Gastroesophageal sphincter (tissue), 4 donors: ENCODE results near the gene CCDC167. TPM values are rescaled to one million over a fixed set of nuclear protein-coding genes. Genes with fewer than 3 reads are reported as not detected.

Experiments used
- ATAC-seq: fragments of 150-250 bp; one replicate; pipeline ENCODE4 v1.9.1; 2016; ENCODE audit warnings: mild to moderate bottlenecking, moderate library complexity
- H3K27ac ChIP-seq, 4 donors: fragments of 200-600 bp; sonication (generic) in 3 of 4; 1 replicate in 3 of 4; 2 replicates in 1 of 4; pipeline ENCODE4 v1.5.1; 2016 to 2019
- H3K27me3 ChIP-seq: fragments of 200-600 bp; sonication (generic); one replicate; pipeline ENCODE4 v1.5.1; 2019
- H3K36me3 ChIP-seq, 2 donors: fragments of 200-600 bp; sonication (generic); one replicate each; pipeline ENCODE4 v1.5.1; 2019; ENCODE audit warnings: control low read depth in 1 of 2
- H3K4me1 ChIP-seq, 3 donors: fragments of 200-600 bp; sonication (generic); 1 replicate in 2 of 3; 2 replicates in 1 of 3; pipeline ENCODE4 v1.5.1; 2016 to 2019; ENCODE audit warnings: control low read depth in 2 of 3
- H3K4me3 ChIP-seq, 2 donors: fragments of 200-600 bp; sonication (generic); one replicate each; pipeline ENCODE4 v1.5.1; 2019; ENCODE audit warnings: mild to moderate bottlenecking in 1 of 2, moderate library complexity in 1 of 2
- H3K9me3 ChIP-seq, 3 donors: fragments of 200-600 bp; sonication (generic); one replicate each; pipeline ENCODE4 v1.5.1; 2017 to 2019; ENCODE audit warnings: control low read depth in 2 of 3
- CTCF ChIP-seq, 4 experiments: fragments of 200-600 bp in 2 of 4; fragments of 450-650 bp in 2 of 4; sonication (generic) in 1 of 4; IDR thresholded peaks; one replicate each; pipeline ENCODE4 v1.5.1; 2017 to 2019; ENCODE audit warnings: antibody characterized with exemption in 4 of 4, mild to moderate bottlenecking in 2 of 4, moderate library complexity in 2 of 4
- EP300 ChIP-seq: sonication (generic); formaldehyde crosslinking; IDR thresholded peaks from one replicate; pipeline ENCODE4 v1.6.1; 2017; ENCODE audit warnings: antibody characterized with exemption, mild to moderate bottlenecking
- POLR2A ChIP-seq, 2 donors: fragments of 450-650 bp; IDR thresholded peaks; one replicate each; pipeline ENCODE4 v1.6.1; 2017; ENCODE audit warnings: antibody characterized with exemption in 2 of 2, mild to moderate bottlenecking in 2 of 2, moderate library complexity in 1 of 2
- POLR2AphosphoS5 ChIP-seq: sonication (generic); formaldehyde crosslinking; IDR thresholded peaks from one replicate; pipeline ENCODE4 v1.6.1; 2017; ENCODE audit warnings: antibody characterized with exemption
- WGBS, 2 donors: methylation state at CpG; one replicate each; pipeline ENCODE4 v1.1.5; 2018; ENCODE audit warnings: low coverage in 1 of 2; 5-methylcytosine and 5-hydroxymethylcytosine counted together
- total RNA-seq, 4 donors: library from RNA; depleted of rRNA; stranded (reverse); fragments of >200 nt; gene quantifications; one replicate each; pipeline ENCODE4 v1.1.0, GENCODE V29; 2016

The CCDC167 gene
- total RNA-seq, 4 donors from 2014 or later, result 10.6 to 16.2 (median 14.3) TPM

- H3K4me1 ChIP-seq, result peaks cover 0 to 42% (median 5%) of the 10 kb centered on the region in 3 donors
- no peaks in the 10 kb centered on the region for H3K36me3 ChIP-seq
- no peak overlapping the region for H3K27ac ChIP-seq
- H3K27me3 ChIP-seq, result no peaks in the 10 kb centered on the region
- ATAC-seq, result no peak
- H3K9me3 ChIP-seq, result no peaks in the 10 kb centered on the region
- TF ChIP-seq CTCF (IDR thresholded peaks at IDR 0.05) (no peak), POLR2A (IDR thresholded peaks at IDR 0.05) (no peak), POLR2AphosphoS5 (no peak), EP300 (no peak)
- no peak overlapping the region for H3K4me3 ChIP-seq
- 64 to 86% methylated on average over 3 to 4 of the region's 4 CpGs for WGBS, 2 donors
Measured at GRCh38 chr6:37495244-37495934, 4.3 kb downstream of the CCDC167 start.

- Histone ChIP-seq H3K27ac (no peak overlapping the region), H3K4me1 (peaks cover 0 to 27% (median under 1%) of the 10 kb centered on the region in 3 donors), H3K27me3 (no peaks in the 10 kb centered on the region), H3K36me3 (no peaks in the 10 kb centered on the region), H3K4me3 (no peak overlapping the region), H3K9me3 (no peaks in the 10 kb centered on the region)
- 70 to 100% methylated on average over 2 of the region's 9 CpGs for WGBS, 2 donors
- no peak for ATAC-seq
- TF ChIP-seq POLR2A (IDR thresholded peaks at IDR 0.05) (no peak), CTCF (IDR thresholded peaks at IDR 0.05) (no peak), POLR2AphosphoS5 (no peak), EP300 (no peak)
Measured at GRCh38 chr6:37493661-37493995, 6.1 kb downstream of the CCDC167 start.

GRCh38 chr6:37492991-37493660 is 6.6 kb downstream of the CCDC167 start:
- H3K4me1 ChIP-seq, result peaks cover 0 to 26% (median 0%) of the 10 kb centered on the region in 3 donors
- no peak overlapping the region for H3K4me3 ChIP-seq
- no peaks in the 10 kb centered on the region for H3K27me3 ChIP-seq
- TF ChIP-seq POLR2A (IDR thresholded peaks at IDR 0.05) (no peak), EP300 (no peak), POLR2AphosphoS5 (no peak), CTCF (IDR thresholded peaks at IDR 0.05) (no peak)
- no peak for ATAC-seq
- WGBS, 2 donors, result 60 to 89% methylated on average over 10 to 27 of the region's 38 CpGs
- peaks cover 0 to 2% of the 10 kb centered on the region in 2 donors for H3K36me3 ChIP-seq
- H3K27ac ChIP-seq, result no peak overlapping the region
- H3K9me3 ChIP-seq, result no peaks in the 10 kb centered on the region

DNA sequence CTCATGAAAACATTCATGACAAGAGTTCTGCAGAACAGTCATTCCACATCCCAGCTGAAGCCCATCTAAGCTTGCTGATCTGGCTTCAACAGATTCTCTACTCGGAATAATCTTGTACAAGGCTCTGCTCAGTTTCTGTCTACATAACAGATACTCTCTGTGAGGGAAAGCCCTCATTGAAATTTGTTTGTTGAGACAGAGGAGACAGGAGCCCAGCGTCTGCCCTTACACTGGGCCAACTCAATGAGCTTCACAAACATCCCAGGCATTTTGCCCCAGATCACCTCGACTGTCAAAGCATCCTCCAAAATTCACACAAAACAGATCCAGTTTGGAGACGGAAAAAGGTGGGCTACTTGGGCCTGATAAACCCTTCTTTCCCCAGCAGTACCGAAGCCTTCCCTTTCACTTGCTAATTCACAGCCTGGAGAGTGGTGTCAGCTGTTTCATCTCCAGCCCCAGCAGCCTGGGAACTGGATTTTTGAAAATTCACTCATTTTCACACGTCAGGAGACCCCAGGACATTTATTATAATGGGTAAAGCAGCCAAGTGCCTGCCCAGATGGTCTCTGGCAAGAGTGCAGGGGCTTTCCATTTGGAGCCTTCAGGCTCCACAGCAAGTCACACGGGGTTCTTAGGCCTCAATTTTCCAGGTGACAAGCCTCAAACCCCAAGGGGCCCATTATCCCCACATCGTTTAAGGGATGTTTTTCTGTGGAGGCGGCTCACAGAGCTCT is 7.3 kb downstream of the CCDC167 start:
- WGBS, 2 donors, result 42 to 58% methylated on average over 2 to 4 of the region's 9 CpGs

More for the DNA sequence above, 7.3 kb downstream of the CCDC167 start:
- ATAC-seq, result no peak
- Histone ChIP-seq H3K4me1 (peaks cover 0 to 26% (median 0%) of the 10 kb centered on the region in 3 donors), H3K27me3 (no peaks in the 10 kb centered on the region), H3K36me3 (peaks cover 0 to 4% of the 10 kb centered on the region in 2 donors), H3K9me3 (no peaks in the 10 kb centered on the region), H3K27ac (no peak overlapping the region), H3K4me3 (no peak overlapping the region)
- TF ChIP-seq POLR2AphosphoS5, result no peak
- no peak for TF ChIP-seq POLR2A (IDR thresholded peaks at IDR 0.05)
- TF ChIP-seq CTCF (IDR thresholded peaks at IDR 0.05), result no peak
- TF ChIP-seq EP300, result no peak
